Ishikawa (cell line): Measurements from ENCODE around the gene UGT2B15.

ENCODE experiments used
- RAD21 ChIP-seq: IDR thresholded peaks from 2 replicates; pipeline ENCODE4 v1.6.1; 2012; ENCODE audit warnings: low read depth
- REST ChIP-seq: IDR thresholded peaks from 2 replicates; pipeline ENCODE4 v1.6.1; 2012; ENCODE audit warnings: low read depth, mild to moderate bottlenecking

- TF ChIP-seq RAD21 (no peak), REST (no peak)
Observed at GRCh38 chr4:68599150-68599549, 71.3 kb downstream of the UGT2B15 start.
